GM18498 (cell line): ENCODE measurements around the gene PAOX.
A peak's percentile ranks its signal among the peaks of the same experiment; 100 is the strongest.

ENCODE experiments used
- ATAC-seq: cut with Tn5 transposase; IDR thresholded peaks from one replicate; pipeline ENCODE4 v1.9.1; 2021; ENCODE audit warnings: mild to moderate bottlenecking, moderate library complexity; ENCODE audit not compliant: unreplicated experiment

The PAOX gene

GRCh38 chr10:133379152-133379800 is at the start of gene PAOX:
Gene PAOX (plus strand): TSS chr10:133379262. CDS start chr10:133379317, 55 bp downstream.
- peak; percentile 65 for ATAC-seq

- peak; percentile 91 for ATAC-seq
These were observed 49.4 kb upstream of the PAOX start for GRCh38 chr10:133329491-133330202.

- ATAC-seq = no peak
These were observed 45.9 kb upstream of the PAOX start for GRCh38 chr10:133332936-133333699.

- ATAC-seq = no peak
These were observed 44.4 kb upstream of the PAOX start for GRCh38 chr10:133334503-133335245.

- no peak for ATAC-seq
These were observed 43.6 kb upstream of the PAOX start for GRCh38 chr10:133335246-133336117.

- ATAC-seq = no peak
These were observed 42.9 kb upstream of the PAOX start for GRCh38 chr10:133336118-133336576.

GRCh38 chr10:133336577-133337369 is 42.3 kb upstream of the PAOX start, which contains the start of gene CALY:
Gene CALY (minus strand): TSS chr10:133336896. CDS start chr10:133328989, 7,907 bp downstream.
- ATAC-seq = no peak

- ATAC-seq = no peak
These were observed 41.7 kb upstream of the PAOX start for GRCh38 chr10:133337370-133337725.

- ATAC-seq = no peak
These were observed 40.7 kb upstream of the PAOX start for GRCh38 chr10:133338080-133339071.

- no peak for ATAC-seq
These were observed 39.2 kb upstream of the PAOX start for GRCh38 chr10:133339708-133340380.

- ATAC-seq = no peak
These were observed 37.1 kb upstream of the PAOX start for GRCh38 chr10:133341983-133342382.

- ATAC-seq = no peak
These were observed 36.1 kb upstream of the PAOX start for GRCh38 chr10:133342942-133343341.

- ATAC-seq = no peak
These were observed 35.5 kb upstream of the PAOX start for GRCh38 chr10:133343558-133343957.

- ATAC-seq = no peak
These were observed 34.8 kb upstream of the PAOX start for GRCh38 chr10:133344236-133344635.

GRCh38 chr10:133346413-133346812 is 32.6 kb upstream of the PAOX start:
- no peak for ATAC-seq

GRCh38 chr10:133347710-133348517 is 31.1 kb upstream of the PAOX start:
- ATAC-seq = no peak

- ATAC-seq = no peak
These were observed 29.9 kb upstream of the PAOX start for GRCh38 chr10:133349160-133349568.
